Measurements from ENCODE around the gene CYP11A1.

- no peak for TF ChIP-seq TAF1 (IDR thresholded peaks at IDR 0.05; ENCODE audit: low read depth, low read length)
- TF ChIP-seq POLR2AphosphoS5 (IDR thresholded peaks at IDR 0.05; ENCODE audit: low read depth, low read length), result peak; percentile 48
- no peak for TF ChIP-seq POLR2A (IDR thresholded peaks at IDR 0.05; ENCODE audit: low read depth, low read length)
- no peak for TF ChIP-seq POU2F2 (IDR thresholded peaks at IDR 0.05; ENCODE audit: low read depth, low read length)
- no peak for TF ChIP-seq SPI1 (IDR thresholded peaks at IDR 0.05; ENCODE audit: low read depth, low read length)
- TF ChIP-seq PAX5 (IDR thresholded peaks at IDR 0.05; ENCODE audit: insufficient read depth, low read length, severe bottlenecking), result no peak
Measured at GRCh38 chr15:74415966-74416916, 48.8 kb upstream of the CYP11A1 start.
